ENCODE results near the gene PLP2.

DNA sequence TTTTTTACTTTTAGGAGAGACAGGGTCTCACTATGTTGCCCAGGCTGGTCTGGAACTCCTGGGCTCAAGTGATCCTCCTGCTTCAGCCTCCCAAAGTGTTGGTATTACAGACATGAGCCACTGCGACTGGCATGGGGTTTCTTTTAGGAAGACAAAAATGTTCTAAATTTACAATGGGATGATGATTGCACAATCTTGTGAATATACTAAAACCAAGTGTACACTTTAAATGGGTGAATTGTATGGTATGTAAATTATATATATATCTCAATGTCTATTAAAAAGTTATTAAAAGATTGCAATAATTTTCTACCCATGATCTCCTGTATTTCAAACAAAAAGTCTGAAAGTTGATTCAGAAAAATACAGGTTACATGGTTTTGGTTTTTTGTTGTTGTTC is 18.2 kb upstream of the PLP2 start:
- TF ChIP-seq, protein P1, sequence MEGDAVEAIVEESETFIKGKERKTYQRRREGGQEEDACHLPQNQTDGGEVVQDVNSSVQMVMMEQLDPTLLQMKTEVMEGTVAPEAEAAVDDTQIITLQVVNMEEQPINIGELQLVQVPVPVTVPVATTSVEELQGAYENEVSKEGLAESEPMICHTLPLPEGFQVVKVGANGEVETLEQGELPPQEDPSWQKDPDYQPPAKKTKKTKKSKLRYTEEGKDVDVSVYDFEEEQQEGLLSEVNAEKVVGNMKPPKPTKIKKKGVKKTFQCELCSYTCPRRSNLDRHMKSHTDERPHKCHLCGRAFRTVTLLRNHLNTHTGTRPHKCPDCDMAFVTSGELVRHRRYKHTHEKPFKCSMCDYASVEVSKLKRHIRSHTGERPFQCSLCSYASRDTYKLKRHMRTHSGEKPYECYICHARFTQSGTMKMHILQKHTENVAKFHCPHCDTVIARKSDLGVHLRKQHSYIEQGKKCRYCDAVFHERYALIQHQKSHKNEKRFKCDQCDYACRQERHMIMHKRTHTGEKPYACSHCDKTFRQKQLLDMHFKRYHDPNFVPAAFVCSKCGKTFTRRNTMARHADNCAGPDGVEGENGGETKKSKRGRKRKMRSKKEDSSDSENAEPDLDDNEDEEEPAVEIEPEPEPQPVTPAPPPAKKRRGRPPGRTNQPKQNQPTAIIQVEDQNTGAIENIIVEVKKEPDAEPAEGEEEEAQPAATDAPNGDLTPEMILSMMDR (IDR thresholded peaks at IDR 0.05), result no peak
- TF ChIP-seq POLR2AphosphoS5 (IDR thresholded peaks at IDR 0.05; ENCODE audit: low read depth, low read length) (no peak), SIN3A (IDR thresholded peaks at IDR 0.05; ENCODE audit: borderline replicate concordance, insufficient read depth, low read depth, low read length) (no peak), TCF7L2 (IDR thresholded peaks at IDR 0.05; ENCODE audit: low read depth, low read length) (no peak)
- TF ChIP-seq, protein P2, sequence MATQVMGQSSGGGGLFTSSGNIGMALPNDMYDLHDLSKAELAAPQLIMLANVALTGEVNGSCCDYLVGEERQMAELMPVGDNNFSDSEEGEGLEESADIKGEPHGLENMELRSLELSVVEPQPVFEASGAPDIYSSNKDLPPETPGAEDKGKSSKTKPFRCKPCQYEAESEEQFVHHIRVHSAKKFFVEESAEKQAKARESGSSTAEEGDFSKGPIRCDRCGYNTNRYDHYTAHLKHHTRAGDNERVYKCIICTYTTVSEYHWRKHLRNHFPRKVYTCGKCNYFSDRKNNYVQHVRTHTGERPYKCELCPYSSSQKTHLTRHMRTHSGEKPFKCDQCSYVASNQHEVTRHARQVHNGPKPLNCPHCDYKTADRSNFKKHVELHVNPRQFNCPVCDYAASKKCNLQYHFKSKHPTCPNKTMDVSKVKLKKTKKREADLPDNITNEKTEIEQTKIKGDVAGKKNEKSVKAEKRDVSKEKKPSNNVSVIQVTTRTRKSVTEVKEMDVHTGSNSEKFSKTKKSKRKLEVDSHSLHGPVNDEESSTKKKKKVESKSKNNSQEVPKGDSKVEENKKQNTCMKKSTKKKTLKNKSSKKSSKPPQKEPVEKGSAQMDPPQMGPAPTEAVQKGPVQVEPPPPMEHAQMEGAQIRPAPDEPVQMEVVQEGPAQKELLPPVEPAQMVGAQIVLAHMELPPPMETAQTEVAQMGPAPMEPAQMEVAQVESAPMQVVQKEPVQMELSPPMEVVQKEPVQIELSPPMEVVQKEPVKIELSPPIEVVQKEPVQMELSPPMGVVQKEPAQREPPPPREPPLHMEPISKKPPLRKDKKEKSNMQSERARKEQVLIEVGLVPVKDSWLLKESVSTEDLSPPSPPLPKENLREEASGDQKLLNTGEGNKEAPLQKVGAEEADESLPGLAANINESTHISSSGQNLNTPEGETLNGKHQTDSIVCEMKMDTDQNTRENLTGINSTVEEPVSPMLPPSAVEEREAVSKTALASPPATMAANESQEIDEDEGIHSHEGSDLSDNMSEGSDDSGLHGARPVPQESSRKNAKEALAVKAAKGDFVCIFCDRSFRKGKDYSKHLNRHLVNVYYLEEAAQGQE (IDR thresholded peaks at IDR 0.05; ENCODE audit: insufficient read depth in 1 of 2, low read depth in 2 of 2, low read length in 1 of 2), result no peak

Measured in Panc1 (cell line).